Keratinocyte (primary cell): Measurements from ENCODE around the gene TAF1D. TPM values are rescaled to one million over a fixed set of nuclear protein-coding genes. Genes with fewer than 3 reads are reported as not detected.

Experiments
- DNase-seq: peaks from one replicate; pipeline ENCODE4 v3.0.0-alpha.2; 2011; ENCODE audit warnings: low read depth, missing footprints, low spot score
- FAIRE-seq: peaks from 2 replicates; lab custom pipeline; 2011; peaks lifted over from hg19 to GRCh38; lab: Jason Lieb, UNC
- H2AFZ ChIP-seq: 2 replicates; pipeline ENCODE4 v1.6.0; 2012; ENCODE audit warnings: low read length, control low read depth, inconsistent platforms; ENCODE audit not compliant: control insufficient read depth
- H3K27ac ChIP-seq: 2 replicates; pipeline ENCODE4 v1.5.1; 2011; ENCODE audit warnings: low read length; ENCODE audit not compliant: control insufficient read depth, insufficient read depth
- H3K27me3 ChIP-seq: 3 replicates; pipeline ENCODE4 v1.6.0; 2011; ENCODE audit warnings: low read length; ENCODE audit not compliant: control insufficient read depth, insufficient read depth; ENCODE audit errors: extremely low read depth
- H3K36me3 ChIP-seq, 2 experiments: 2 replicates in 1 of 2; 3 replicates in 1 of 2; pipeline ENCODE4 v1.5.1; 2011; ENCODE audit warnings: low read length in 2 of 2, mild to moderate bottlenecking in 1 of 2; ENCODE audit not compliant: control insufficient read depth in 2 of 2, insufficient read depth in 2 of 2; ENCODE audit errors: extremely low read depth in 1 of 2
- H3K4me1 ChIP-seq: 3 replicates; pipeline ENCODE4 v1.5.1; 2011; ENCODE audit warnings: low read length; ENCODE audit not compliant: control insufficient read depth, insufficient read depth; ENCODE audit errors: extremely low read depth
- H3K4me2 ChIP-seq: 3 replicates; pipeline ENCODE4 v1.6.0; 2011; ENCODE audit warnings: low read depth, low read length; ENCODE audit not compliant: control insufficient read depth, insufficient read depth; ENCODE audit errors: extremely low read depth
- H3K4me3 ChIP-seq, 3 experiments: fragments of 200-600 bp in 1 of 3; sonication (generic) in 1 of 3; 2 replicates in 2 of 3; 3 replicates in 1 of 3; pipeline ENCODE4 v1.5.1; 2011 to 2016; ENCODE audit warnings: low read length in 3 of 3, mild to moderate bottlenecking in 3 of 3, control low read depth in 2 of 3, inconsistent platforms in 1 of 3, low read depth in 1 of 3, mixed read lengths in 1 of 3, mixed run types in 1 of 3, moderate library complexity in 1 of 3; ENCODE audit not compliant: control insufficient read depth in 2 of 3, insufficient read depth in 2 of 3; ENCODE audit errors: extremely low read depth in 1 of 3
- H3K79me2 ChIP-seq: 2 replicates; pipeline ENCODE4 v1.6.0; 2012; ENCODE audit warnings: low read length; ENCODE audit not compliant: control insufficient read depth, insufficient read depth
- H3K9ac ChIP-seq: 3 replicates; pipeline ENCODE4 v1.6.0; 2011; ENCODE audit warnings: low read length; ENCODE audit not compliant: control insufficient read depth, insufficient read depth; ENCODE audit errors: extremely low read depth
- H3K9me1 ChIP-seq: 3 replicates; pipeline ENCODE4 v1.6.0; 2011; ENCODE audit warnings: low read length; ENCODE audit not compliant: control insufficient read depth, insufficient read depth; ENCODE audit errors: extremely low read depth
- H3K9me3 ChIP-seq: 2 replicates; pipeline ENCODE4 v1.5.1; 2012; ENCODE audit warnings: low read depth, low read length; ENCODE audit not compliant: control insufficient read depth
- H4K20me1 ChIP-seq: 3 replicates; pipeline ENCODE4 v1.6.0; 2011; ENCODE audit warnings: low read length; ENCODE audit not compliant: control insufficient read depth, insufficient read depth; ENCODE audit errors: extremely low read depth
- EZH2 ChIP-seq: IDR thresholded peaks from one replicate; pipeline ENCODE4 v1.6.1; 2012; ENCODE audit warnings: inconsistent platforms, mild to moderate bottlenecking, low read length, moderate library complexity
- dilution Hi-C: fragments of 300-500 bp; cut with MboI; formaldehyde crosslinking; loops from one replicate; pipeline ENCODE4 v1.7.0; 2020; ENCODE audit warnings: low sequenced_read_pairs; ENCODE audit not compliant: extremely low pct_ligation_motif_present
- polyA plus RNA-seq, 5 experiments: library from polyadenylated mRNA; depleted of rRNA in 3 of 5; stranded (reverse) in 3 of 5; stranded (forward) in 1 of 5; unstranded in 1 of 5; fragments of >200 nt; gene quantifications; 1 replicate in 1 of 5; 2 replicates in 3 of 5; 3 replicates in 1 of 5; pipeline versions ENCODE4 v1.2.1 to v1.2.3, GENCODE V29; 2011 to 2012; ENCODE audit warnings: missing spikeins in 2 of 5, low read depth in 1 of 5, low replicate concordance in 1 of 5
- TF ChIP-seq, protein P1 (sequence below), 3 experiments: IDR thresholded peaks in 1 of 3; conservative IDR thresholded peaks in 1 of 3; optimal IDR thresholded peaks in 1 of 3; 2 replicates in 2 of 3; 3 replicates in 1 of 3; pipeline versions ENCODE3 to v1.5.1; 2011; ENCODE audit warnings: low read length in 3 of 3, mild to moderate bottlenecking in 3 of 3, moderate library complexity in 2 of 3, control low read depth in 1 of 3, inconsistent platforms in 1 of 3; ENCODE audit not compliant: insufficient read depth in 2 of 3; ENCODE audit errors: extremely low read depth in 1 of 3

The TAF1D gene
- polyA plus RNA-seq, 1 donor (not counting 4 experiments of a cell fraction or from before 2014, with no cell fraction given) = 224 TPM

- no peak overlapping the region for H3K27ac ChIP-seq
- no peak overlapping the region for H3K4me2 ChIP-seq
- dilution Hi-C loops = no loop called here
- DNase-seq = no peak
- no peaks in the 10 kb centered on the region for H4K20me1 ChIP-seq
- FAIRE-seq = no peak
- H3K9ac ChIP-seq = no peak overlapping the region
- TF ChIP-seq, protein P1, sequence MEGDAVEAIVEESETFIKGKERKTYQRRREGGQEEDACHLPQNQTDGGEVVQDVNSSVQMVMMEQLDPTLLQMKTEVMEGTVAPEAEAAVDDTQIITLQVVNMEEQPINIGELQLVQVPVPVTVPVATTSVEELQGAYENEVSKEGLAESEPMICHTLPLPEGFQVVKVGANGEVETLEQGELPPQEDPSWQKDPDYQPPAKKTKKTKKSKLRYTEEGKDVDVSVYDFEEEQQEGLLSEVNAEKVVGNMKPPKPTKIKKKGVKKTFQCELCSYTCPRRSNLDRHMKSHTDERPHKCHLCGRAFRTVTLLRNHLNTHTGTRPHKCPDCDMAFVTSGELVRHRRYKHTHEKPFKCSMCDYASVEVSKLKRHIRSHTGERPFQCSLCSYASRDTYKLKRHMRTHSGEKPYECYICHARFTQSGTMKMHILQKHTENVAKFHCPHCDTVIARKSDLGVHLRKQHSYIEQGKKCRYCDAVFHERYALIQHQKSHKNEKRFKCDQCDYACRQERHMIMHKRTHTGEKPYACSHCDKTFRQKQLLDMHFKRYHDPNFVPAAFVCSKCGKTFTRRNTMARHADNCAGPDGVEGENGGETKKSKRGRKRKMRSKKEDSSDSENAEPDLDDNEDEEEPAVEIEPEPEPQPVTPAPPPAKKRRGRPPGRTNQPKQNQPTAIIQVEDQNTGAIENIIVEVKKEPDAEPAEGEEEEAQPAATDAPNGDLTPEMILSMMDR (optimal IDR thresholded peaks at IDR 0.05 in 1 of 3, IDR thresholded peaks at IDR 0.05 in 1 of 3, conservative IDR thresholded peaks at IDR 0.05 in 1 of 3; ENCODE audit: extremely low read depth in 1 of 3, insufficient read depth in 2 of 3, low read length in 3 of 3) = no peak
- no peaks in the 10 kb centered on the region for H3K9me3 ChIP-seq
- H2AFZ ChIP-seq = no peak overlapping the region
- no peaks in the 10 kb centered on the region for H3K79me2 ChIP-seq
- no peaks in the 10 kb centered on the region for H3K27me3 ChIP-seq
- peaks cover 17 to 19% of the 10 kb centered on the region in 2 experiments for H3K36me3 ChIP-seq
- H3K4me1 ChIP-seq = no peaks in the 10 kb centered on the region
- no peaks in the 10 kb centered on the region for H3K9me1 ChIP-seq
- no peak overlapping the region for H3K4me3 ChIP-seq
Observed at GRCh38 chr11:93694557-93694956, 46.7 kb downstream of the TAF1D start.

DNA sequence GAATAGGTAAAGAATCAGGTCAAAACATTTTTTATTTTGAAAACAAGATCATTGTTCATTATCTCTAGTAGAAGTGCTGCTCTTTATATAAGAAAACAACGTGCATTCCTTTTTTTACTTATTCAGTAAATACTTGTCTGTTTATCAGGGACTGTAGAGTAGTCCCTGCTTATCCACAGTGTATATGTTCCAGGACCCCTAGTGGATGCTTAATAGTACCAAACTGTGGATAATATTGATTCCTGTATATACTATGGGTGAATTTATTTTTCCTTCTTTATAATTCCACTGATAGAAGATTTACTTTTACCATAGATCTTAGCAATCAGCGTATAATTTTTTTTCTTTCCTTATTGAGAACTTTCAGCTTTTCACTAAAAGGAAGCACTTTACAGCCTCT, 47.2 kb downstream of the TAF1D start:
- Histone ChIP-seq H2AFZ (no peak overlapping the region), H3K9me3 (no peaks in the 10 kb centered on the region), H3K4me2 (no peak overlapping the region), H3K36me3 (peaks cover 17 to 18% of the 10 kb centered on the region in 2 experiments), H3K9ac (no peak overlapping the region), H3K4me1 (no peaks in the 10 kb centered on the region), H3K9me1 (no peaks in the 10 kb centered on the region), H3K4me3 (no peak overlapping the region), H3K27ac (no peak overlapping the region), H3K79me2 (no peaks in the 10 kb centered on the region), H3K27me3 (no peaks in the 10 kb centered on the region), H4K20me1 (no peaks in the 10 kb centered on the region)
- TF ChIP-seq, protein P1 (optimal IDR thresholded peaks at IDR 0.05 in 1 of 3, IDR thresholded peaks at IDR 0.05 in 1 of 3, conservative IDR thresholded peaks at IDR 0.05 in 1 of 3; ENCODE audit: extremely low read depth in 1 of 3, insufficient read depth in 2 of 3, low read length in 3 of 3) = no peak
- TF ChIP-seq EZH2 = no peak
- DNase-seq (no peak), FAIRE-seq (no peak)
- dilution Hi-C loops = no loop called here
